ACHN (cell line): ENCODE measurements around the gene BLNK.

Experiments used
- DNase-seq: peaks from one replicate; pipeline ENCODE4 v3.0.0-alpha.2; 2015
- in situ Hi-C: cut with HindIII; loops from 2 replicates; pipeline ENCODE4 v1.10.0; 2017; ENCODE audit warnings: low sequenced_read_pairs, low pct_ligation_motif_present, low pct_unique_long_range_greater_than_20kb

The BLNK gene

DNA sequence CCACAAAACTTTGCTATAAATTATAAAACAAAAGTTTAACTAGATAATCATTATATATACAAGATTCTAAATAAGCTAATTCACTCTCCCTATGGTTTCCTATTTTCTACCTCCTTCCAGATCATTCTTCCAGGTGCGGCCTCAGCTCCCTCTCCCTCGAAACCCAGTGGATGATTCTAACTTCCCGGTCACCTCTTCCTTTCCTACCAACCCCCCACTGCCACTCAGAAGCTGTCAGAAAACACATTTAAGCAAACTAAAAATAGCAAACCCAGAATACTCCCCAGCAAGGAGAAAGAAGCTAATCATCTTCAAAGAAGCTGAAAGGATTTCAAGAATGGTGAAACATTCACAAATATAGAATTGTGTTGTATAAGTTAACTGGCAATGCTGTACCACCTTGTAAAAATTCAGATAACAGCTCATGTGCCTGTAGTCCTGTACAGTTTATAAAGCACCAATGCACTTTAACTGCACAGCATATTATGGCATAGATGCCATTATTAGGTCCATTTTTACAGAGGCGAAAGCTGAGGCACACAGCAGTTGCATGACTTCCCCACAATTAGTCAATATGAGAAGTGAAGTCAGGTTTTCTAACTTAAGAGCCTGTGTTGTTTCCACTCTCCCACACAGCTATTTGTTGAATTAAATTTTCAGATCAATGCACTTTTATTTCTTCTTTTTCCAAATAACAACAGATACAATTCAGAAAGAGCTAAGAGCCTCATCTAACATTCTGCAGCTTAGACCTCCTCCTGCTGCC is 19.2 kb upstream of the BLNK start:
- no peak for DNase-seq
- in situ Hi-C loops, result no loop called here

DNA sequence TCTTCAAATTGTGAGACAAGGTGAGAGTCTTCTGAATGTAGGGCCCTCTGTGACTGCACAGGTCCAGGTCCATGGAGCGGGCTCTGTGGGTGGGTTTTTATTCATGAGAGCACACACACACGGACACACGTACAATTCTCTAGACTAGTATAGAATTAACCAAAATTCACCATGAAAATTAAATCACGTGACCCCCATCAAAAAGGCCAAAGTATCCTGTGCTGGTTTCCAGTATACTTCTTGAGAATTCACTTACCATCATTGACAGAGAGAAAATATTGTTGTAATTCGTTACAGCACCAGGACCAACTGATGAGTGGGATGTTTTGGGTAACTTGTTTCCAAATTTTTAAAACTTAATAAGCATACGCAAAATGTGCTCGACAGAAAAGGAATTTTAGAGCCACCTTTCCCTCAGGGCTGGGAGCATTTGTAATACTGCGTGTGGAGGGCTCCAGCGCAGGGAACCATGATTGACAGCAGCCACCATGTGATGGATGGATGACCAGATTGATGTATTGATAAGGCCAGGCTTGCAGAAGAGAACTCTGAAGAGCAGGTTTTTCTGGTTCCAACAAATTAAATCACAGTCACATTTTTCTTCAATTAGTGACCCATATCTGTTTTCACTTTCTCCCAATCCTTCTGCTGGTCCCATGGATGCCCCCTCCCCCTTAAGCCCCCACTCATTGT is 18.0 kb upstream of the BLNK start:
- in situ Hi-C loops, result no loop called here

DNA sequence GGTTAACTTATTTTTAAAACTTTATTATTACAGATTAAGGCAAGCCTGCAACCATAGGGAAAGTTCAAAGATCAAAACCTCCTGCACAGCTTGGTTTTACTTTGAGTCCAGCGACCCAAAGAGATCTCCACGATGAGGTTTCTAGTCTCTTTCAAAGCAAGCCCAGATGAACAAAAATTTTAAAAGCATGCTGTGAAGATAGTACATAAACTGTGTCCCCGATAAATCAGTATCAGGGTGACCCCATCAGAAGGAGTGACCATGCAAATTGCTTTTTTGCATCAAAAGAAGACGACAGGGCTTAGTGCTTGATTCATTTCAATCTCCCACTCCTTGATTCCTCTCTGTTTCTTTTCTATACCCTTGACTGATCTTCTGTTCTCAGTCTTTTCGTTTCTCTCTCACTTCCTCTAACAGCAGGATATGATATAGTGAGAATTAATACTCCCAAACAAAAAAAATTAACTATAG is 16.8 kb upstream of the BLNK start:
- in situ Hi-C loops, result no loop called here
- DNase-seq, result peak; percentile 4

More for the DNA sequence above, 18.0 kb upstream of the BLNK start:
- no peak for DNase-seq

DNA sequence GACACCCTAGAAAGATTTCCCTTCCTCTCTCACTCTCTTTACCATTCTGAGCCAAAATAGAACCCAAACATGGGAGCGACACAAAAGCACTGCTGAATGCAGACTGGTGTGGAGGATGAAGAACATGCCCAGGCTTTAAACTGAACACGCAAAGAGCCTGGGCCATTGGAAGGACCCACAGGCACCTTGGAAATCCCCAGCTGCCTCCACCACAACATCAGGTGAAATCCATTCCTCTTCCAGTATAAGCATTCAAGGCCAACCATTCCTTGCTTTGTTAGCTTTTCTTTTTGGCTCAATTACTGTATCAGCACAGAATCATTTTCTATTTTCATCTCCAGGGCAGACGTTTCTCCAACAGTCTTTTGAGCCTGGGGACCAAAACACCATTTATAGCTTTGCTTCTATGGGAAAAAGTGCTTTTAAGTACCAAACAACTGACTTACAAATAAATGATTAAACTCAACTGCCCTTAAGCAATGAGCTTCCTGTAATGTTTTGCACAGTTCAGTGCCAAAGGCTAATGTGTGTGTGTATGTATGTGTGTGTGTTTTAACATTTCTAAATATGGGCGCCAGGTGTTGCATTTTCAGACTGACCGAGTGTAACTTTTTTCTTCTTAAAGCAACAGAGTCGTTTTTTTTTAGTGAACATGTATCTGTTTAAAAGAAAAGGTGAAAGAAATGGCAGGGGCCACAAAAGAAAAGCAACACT is 16.2 kb upstream of the BLNK start:
- peak; percentile 76 for DNase-seq
- in situ Hi-C loops, result no loop called here

DNA sequence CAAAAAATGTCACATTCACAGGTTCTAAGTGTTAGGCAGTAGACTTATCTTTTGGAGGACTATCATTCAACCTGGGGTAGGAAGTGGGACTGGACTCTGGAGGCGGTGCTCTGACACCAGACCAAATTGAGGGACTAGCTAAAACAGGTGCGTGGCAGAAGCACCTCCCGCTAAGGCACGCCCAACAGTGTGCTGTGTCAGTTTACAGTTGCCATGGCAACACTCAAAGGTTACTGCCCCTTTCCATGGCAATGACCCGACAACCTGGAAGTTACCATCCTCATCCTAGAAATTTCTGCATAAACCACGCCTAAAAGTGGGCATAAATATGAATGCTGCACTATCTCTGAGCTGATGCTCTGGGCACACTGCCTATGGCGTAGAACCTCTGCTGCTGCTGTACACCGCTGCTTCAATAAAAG is 14.0 kb upstream of the BLNK start:
- no peak for DNase-seq
- in situ Hi-C loops, result no loop called here

DNA sequence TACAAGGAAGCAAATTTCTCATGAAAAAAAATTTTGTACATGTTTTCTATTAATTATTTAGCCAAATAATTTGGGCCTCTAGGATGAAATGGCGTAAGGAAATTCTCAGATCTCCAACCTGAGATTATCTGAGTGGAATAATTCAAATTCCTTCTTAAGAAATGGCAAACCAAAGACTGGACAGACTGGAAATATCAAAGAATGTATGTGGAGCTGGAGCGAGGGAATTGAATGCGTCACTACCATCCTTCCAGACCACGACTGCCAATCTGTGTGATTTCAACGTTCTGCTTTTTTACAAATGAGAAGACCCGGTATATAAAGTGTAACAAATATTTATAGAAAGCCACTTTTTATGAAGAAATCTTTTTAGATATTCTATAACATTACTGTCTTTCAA is 12.4 kb upstream of the BLNK start:
- in situ Hi-C loops, result no loop called here
- no peak for DNase-seq

DNA sequence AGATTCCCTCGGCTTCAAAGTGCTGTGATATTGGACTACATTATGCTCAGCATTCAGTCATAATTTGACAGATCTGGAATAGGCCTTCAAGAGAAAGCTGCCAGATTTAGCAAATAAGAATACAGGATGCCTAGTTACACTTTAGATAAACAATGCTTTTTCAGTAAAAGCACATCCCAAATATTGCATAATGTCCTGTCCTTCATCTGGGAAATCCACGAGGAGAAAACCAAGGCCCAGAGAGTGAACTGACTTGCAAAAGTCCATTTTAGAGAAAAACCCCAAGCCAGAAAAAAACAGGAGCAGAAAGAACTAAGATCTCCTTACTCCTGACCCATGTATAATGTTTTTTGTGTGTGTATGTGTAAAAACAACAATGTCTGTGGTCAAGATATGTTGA is 12.0 kb upstream of the BLNK start:
- in situ Hi-C loops, result no loop called here
- DNase-seq, result no peak

DNA sequence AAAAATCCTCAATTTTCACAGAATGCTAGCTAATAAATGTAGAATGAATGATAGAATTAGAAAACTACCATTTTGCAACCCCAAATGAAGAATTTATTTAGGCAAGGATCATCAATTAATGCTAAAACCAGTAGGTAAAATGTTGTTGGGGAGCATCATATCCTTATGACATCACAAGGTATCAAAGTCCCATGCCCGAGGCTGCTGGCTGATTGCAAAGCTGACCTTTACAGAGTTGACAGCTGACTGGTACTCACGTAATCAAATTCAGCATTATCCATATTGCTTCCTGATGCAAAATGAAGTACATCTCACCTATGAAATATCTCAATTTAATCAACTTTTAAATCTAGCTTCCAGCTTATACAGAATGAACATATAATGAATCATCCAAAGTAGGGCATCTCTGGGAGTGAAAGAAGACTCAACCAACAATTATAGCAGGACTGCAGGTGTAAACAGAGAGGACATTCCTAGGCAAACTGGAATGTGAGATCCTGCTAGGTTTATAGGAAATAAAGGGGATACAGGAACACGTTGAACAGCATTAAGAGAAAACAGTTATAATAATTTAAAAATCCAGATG is 10.2 kb upstream of the BLNK start:
- in situ Hi-C loops, result no loop called here

DNA sequence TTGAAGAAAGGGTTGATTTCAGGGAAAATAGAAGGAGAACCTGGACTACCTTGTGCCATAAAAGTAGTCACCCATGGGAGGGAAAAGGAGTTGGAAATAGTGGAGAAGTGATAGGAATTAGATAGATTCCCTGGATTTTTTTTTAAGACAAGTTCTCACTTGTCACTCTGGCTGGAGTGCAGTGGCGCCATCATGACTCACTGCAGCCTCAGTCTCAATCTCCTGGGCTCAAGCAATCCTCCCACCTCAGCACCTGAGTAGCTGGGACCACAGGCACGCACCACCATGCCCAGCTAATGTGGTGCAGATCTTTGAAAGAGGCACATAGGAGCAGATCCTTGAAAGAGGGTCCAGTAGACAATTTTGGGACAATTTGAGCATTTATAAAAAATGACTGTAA is 9.5 kb upstream of the BLNK start:
- DNase-seq, result no peak
- in situ Hi-C loops, result no loop called here

More for the DNA sequence above, 10.2 kb upstream of the BLNK start:
- DNase-seq, result no peak

DNA sequence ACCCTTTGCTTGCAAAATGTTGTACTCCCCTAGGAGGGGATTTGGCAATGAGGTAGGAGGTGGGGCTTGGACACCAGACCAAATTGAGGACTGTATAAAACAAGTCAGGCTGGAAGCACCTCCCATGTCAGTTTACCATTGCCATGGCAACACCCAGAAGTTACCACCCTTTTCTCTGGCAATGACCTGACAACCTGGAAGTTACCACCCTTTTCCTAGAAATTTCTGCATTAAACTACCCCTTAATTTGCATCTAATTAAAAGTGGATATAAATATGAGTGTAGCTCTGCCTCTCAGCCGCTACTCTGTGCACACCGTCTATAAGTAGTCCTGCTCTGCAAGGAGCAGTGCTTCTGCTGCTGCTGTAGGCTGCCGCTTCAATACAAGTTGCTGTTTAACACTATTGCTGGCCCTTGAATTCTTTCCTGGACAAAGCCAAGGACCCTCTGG is 7.8 kb upstream of the BLNK start:
- in situ Hi-C loops, result no loop called here
- DNase-seq, result no peak

DNA sequence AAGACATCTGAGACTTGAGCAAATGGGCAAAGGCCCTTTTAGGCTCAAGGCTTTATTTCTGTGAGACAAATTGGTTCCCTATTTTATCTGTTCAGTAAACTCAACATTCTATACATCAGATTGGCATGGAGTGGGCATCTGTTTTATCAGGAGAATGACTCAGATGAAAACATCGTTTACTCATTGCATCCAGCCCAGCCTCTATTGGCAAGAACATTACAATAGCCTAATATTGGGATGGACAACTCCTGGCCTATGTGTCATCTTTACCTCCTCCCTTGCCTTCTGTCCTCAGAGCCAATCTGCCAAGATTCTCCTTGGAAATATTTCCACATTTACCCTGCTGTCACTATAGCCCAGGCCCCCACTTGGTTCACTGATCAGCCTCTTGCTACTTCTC is 5.5 kb upstream of the BLNK start:
- no peak for DNase-seq
- in situ Hi-C loops, result no loop called here

DNA sequence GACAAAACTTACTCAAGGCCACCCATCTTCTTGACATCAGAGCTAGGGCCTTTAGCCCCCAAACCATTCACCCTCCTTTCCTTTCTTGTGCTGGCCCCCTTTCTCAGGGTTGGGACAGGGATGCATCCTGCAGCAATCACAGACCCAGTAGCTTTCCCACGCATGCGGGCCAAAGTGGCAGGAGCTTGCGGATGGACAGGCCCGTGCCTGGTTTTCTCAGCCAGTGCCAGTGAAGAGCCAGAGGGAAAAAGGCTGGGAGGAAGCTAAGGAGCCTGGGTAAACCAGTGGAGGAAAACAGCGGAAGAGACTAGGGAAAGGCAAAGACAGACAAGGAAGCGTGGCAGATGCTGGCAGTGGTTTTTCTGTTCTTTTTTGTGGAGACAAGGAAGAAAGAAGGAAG is 5.1 kb upstream of the BLNK start:
- no peak for DNase-seq
- in situ Hi-C loops, result no loop called here

DNA sequence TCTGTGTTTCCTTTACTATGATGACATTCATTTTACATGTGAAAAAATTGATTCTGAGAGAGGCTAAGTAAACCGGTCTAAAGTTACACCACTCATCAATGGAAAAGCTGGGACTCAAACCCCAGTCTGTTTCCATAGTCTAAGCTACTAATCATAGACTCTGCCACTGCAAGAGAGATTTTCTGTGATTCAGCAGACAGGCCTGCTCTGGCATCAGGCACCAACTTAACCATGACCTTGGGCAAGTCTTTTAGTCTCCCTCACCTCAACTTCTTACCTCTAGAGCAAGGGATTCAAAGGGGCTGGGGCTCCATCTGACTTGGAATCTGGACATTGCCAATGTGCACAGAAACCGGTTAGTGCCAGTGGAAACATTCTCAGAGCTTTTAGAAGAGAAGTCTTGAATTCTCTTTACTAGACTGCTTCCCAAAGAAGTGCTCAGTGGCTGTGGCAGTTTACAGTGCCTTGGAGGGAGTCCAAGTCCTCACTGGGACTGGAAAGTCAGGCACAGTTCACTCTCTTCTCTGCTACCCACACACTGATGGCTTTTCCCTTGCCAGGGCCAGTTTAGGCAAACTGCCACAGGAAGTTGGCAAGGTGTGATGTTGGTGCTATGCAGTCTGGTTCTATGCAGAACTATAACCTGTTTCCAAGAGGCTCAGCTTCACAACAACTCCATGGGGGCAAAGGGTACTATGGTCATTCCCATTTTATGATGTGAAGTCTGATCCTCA is 4.5 kb upstream of the BLNK start:
- DNase-seq, result no peak
- in situ Hi-C loops, result no loop called here

DNA sequence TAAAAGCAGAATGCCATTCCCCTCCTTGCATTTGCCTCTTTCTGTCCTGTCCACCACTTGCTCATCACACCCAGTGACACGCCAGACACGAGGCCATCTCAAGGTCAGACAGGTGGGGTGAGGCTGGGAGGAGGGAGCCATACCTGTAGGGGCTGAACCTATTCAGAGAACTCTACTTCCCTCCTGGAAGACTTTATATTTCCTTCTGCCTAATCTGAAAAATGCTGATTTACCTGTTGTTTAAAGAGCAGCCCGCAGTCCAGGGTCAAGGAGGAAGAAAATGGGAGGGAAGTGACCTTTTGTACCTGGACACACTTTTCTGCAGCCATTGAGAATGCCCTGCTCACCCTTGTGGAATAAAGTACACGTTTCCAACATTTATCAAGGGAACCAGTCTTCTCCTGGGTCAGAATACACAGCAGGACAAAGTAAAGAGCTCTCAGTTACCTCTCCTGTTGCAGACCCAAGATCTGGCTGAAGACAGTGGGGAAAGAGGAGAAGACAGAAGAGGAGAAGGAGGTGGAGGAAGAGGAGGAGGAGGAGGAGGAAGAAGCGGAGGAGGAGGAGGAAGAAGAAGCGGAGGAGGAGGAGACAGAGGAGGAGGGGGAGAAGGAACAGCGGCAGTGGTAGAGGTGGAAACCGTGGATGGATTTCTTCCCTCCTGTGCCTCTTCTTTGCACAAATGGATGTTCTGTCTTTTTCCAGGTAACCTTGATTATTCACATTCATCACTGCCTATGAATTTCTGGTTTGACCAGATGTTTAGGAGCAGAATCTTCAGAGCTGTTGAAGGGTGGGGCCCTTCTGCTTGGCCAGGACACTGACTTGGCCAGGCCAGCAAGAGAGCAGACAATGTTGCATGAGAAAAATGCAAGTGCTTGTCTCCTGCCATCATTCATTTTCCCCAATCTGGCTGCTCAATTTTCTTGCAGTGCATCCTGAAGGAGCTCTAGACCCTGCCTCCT is 1.2 kb upstream of the BLNK start:
- in situ Hi-C loops, result no loop called here
- DNase-seq, result no peak

DNA sequence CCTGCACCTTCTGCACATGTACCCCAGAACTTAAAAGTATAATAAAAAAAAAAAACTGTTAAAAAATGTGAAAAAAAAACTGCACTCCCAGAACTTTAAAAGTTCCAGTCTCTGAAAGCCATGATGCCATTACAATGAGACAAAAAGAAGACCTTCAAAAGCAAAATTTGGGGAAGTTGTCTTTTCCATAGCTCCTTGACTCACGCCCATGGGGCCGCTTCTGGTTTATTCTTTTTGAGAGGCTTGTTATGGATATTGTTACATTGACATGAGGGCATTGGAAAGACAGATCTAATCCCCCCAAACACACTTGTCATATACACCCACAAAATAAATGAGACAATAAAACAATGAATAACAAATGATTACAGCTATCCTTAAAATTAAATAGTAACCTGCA is 798 bp downstream of the BLNK start:
- in situ Hi-C loops, result no loop called here

DNA sequence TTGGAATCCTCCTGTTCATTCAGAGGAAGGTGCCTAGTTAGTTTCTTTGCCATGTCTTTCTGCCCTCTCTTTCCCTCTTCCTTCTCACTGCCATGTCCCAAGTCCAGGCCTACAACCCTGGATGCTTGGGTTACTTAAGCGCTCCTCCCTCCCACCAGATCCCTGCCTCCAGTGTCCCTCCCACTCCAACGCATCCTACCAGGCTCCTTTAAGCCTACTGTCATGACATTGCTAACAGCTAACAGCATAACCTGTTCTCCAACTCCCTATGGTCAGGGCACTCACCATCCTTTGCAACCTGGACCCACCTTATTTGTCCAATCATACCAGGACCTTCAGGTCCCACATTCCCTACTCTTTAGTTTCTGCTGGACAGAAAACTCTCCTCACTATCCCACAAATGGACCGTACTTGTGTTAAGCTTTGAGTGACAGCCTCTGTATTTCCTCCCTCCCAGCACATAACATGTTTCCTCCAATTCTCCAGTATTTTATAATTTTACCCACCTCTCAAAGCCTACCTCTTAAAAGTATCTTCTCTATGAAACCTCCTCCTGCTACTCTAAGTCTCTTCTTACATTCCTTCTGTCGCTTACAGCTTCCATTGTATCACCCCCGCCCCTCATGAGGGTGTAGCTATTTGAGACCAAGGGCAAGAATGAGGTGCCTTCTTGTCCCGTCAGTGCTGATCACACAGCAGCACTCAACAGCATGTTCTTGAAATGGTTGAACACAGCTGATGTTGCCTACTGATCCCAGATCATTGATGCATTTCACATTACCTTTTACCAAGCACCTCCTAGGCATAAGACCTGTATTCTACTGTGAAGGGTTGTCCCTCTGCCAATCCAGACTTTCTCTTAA is 1.7 kb downstream of the BLNK start:
- DNase-seq, result no peak
- in situ Hi-C loops, result no loop called here

More for the DNA sequence above, 798 bp downstream of the BLNK start:
- DNase-seq, result no peak
